Endodermal cell (in vitro differentiated cells): ENCODE measurements around the gene NUP98. TPM values are rescaled to one million over a fixed set of nuclear protein-coding genes. Genes with fewer than 3 reads are reported as not detected.

Experiments used
- DNase-seq: peaks from one replicate; pipeline ENCODE4 v3.0.0-alpha.2; 2017
- H3K27ac ChIP-seq: 2 replicates; pipeline ENCODE4 v1.5.1; 2013; ENCODE audit warnings: mild to moderate bottlenecking, low read depth, low read length, moderate library complexity
- H3K27me3 ChIP-seq: 2 replicates; pipeline ENCODE4 v1.6.1; 2013; ENCODE audit warnings: mild to moderate bottlenecking, low read length, moderate library complexity; ENCODE audit not compliant: insufficient read depth, control insufficient read depth, poor library complexity, severe bottlenecking
- H3K36me3 ChIP-seq: 2 replicates; pipeline ENCODE4 v1.7.0; 2013; ENCODE audit warnings: mild to moderate bottlenecking, low read length, moderate library complexity; ENCODE audit not compliant: control insufficient read depth, insufficient read depth
- H3K4me1 ChIP-seq: one replicate; pipeline ENCODE4 v1.7.0; 2013; ENCODE audit warnings: low read length; ENCODE audit not compliant: control insufficient read depth, insufficient read depth
- H3K4me3 ChIP-seq: 2 replicates; pipeline ENCODE4 v1.5.1; 2013; ENCODE audit warnings: mild to moderate bottlenecking, low read length, moderate library complexity
- H3K9ac ChIP-seq: 2 replicates; pipeline ENCODE4 v1.6.1; 2013; ENCODE audit warnings: mild to moderate bottlenecking, low read length, moderate library complexity; ENCODE audit not compliant: poor library complexity, severe bottlenecking; ENCODE audit errors: extremely low read depth
- H3K9me3 ChIP-seq: 2 replicates; pipeline ENCODE4 v1.6.1; 2013; ENCODE audit warnings: mild to moderate bottlenecking, low read length, moderate library complexity; ENCODE audit not compliant: control insufficient read depth
- H3K27ac Mint-ChIP-seq: 2 replicates; pipeline ENCODE4 v1.8.0; 2020; ENCODE audit warnings: mixed read lengths
- H3K27me3 Mint-ChIP-seq: 2 replicates; pipeline ENCODE4 v1.8.0; 2021; ENCODE audit warnings: mild to moderate bottlenecking, mixed read lengths; ENCODE audit not compliant: insufficient read depth
- H3K36me3 Mint-ChIP-seq: 2 replicates; pipeline ENCODE4 v1.8.0; 2020; ENCODE audit warnings: low read depth, mixed read lengths
- H3K4me1 Mint-ChIP-seq: 2 replicates; pipeline ENCODE4 v1.8.0; 2020; ENCODE audit warnings: mixed read lengths
- H3K4me3 Mint-ChIP-seq: 2 replicates; pipeline ENCODE4 v1.8.0; 2020; ENCODE audit warnings: mild to moderate bottlenecking, moderate library complexity, mixed read lengths
- H3K9me3 Mint-ChIP-seq: 2 replicates; pipeline ENCODE4 v1.8.0; 2020; ENCODE audit warnings: mild to moderate bottlenecking, mixed read lengths
- CTCF ChIP-seq: fragments of 200-600 bp; sonication (generic); conservative IDR thresholded peaks from 2 replicates; pipeline ENCODE4 v1.5.0; 2021; ENCODE audit warnings: antibody characterized with exemption, mild to moderate bottlenecking
- WGBS, 2 experiments: methylation state at CpG; one replicate each; pipeline versions ENCODE4 v1.1.5 to v1.1.7; 2013; ENCODE audit warnings: missing lambda C conversion rate in 2 of 2, mixed read lengths in 1 of 2; ENCODE audit not compliant: insufficient coverage in 1 of 2, insufficient read length in 1 of 2; 5-methylcytosine and 5-hydroxymethylcytosine counted together
- total RNA-seq, 2 donors: library from RNA; stranded (reverse); fragmentation: NEBNext Ultra II Directional in 1 of 2; extraction: Animal tissue kit (Norgen Biotek cat#: 25700) in 1 of 2; gene quantifications; 2 replicates in 1 of 2; 3 replicates in 1 of 2; pipeline ENCODE4 v1.2.1, GENCODE V29; 2021

The NUP98 gene
- total RNA-seq, 2 donors from 2014 or later, result 81.6 to 92.6 TPM

GRCh38 chr11:3707176-3707575, 90.2 kb downstream of the NUP98 start:
- Mint-ChIP-seq H3K9me3 (no peaks in the 10 kb centered on the region), H3K4me1 (peaks cover 3% of the 10 kb centered on the region), H3K27ac (no peak overlapping the region), H3K4me3 (no peak overlapping the region), H3K36me3 (peaks cover 70% of the 10 kb centered on the region), H3K27me3 (no peaks in the 10 kb centered on the region)
- Histone ChIP-seq H3K27me3 (no peaks in the 10 kb centered on the region), H3K4me1 (no peaks in the 10 kb centered on the region), H3K9ac (no peak overlapping the region), H3K4me3 (no peak overlapping the region), H3K9me3 (no peaks in the 10 kb centered on the region), H3K36me3 (peaks cover 80% of the 10 kb centered on the region), H3K27ac (no peak overlapping the region)
- no peak for TF ChIP-seq CTCF
- no peak for DNase-seq
- 84 to 100% methylated on average over 1 to 2 of the region's 2 CpGs for WGBS, 2 experiments

- Histone ChIP-seq H3K9ac (no peak overlapping the region), H3K4me1 (no peaks in the 10 kb centered on the region), H3K4me3 (no peak overlapping the region), H3K9me3 (no peaks in the 10 kb centered on the region), H3K27ac (no peak overlapping the region), H3K27me3 (no peaks in the 10 kb centered on the region), H3K36me3 (peaks cover 90% of the 10 kb centered on the region)
- no peak for TF ChIP-seq CTCF
- H3K4me3 Mint-ChIP-seq, result no peak overlapping the region
- no peaks in the 10 kb centered on the region for H3K4me1 Mint-ChIP-seq
- WGBS, 2 experiments, result 88 to 100% methylated on average over 3 of the region's 3 CpGs
- peaks cover 67% of the 10 kb centered on the region for H3K36me3 Mint-ChIP-seq
- no peaks in the 10 kb centered on the region for H3K27me3 Mint-ChIP-seq
- no peaks in the 10 kb centered on the region for H3K9me3 Mint-ChIP-seq
- H3K27ac Mint-ChIP-seq, result no peak overlapping the region
- DNase-seq, result no peak
Observed at GRCh38 chr11:3703383-3703782, 94.0 kb downstream of the NUP98 start.

GRCh38 chr11:3700910-3701309, 96.4 kb downstream of the NUP98 start:
- Histone ChIP-seq H3K36me3 (peaks cover 99% of the 10 kb centered on the region), H3K27ac (no peak overlapping the region), H3K27me3 (no peaks in the 10 kb centered on the region), H3K9me3 (no peaks in the 10 kb centered on the region), H3K4me3 (no peak overlapping the region), H3K9ac (no peak overlapping the region), H3K4me1 (no peaks in the 10 kb centered on the region)
- no peak for TF ChIP-seq CTCF
- Mint-ChIP-seq H3K36me3 (peaks cover 71% of the 10 kb centered on the region), H3K4me3 (no peak overlapping the region), H3K9me3 (no peaks in the 10 kb centered on the region), H3K27ac (no peak overlapping the region), H3K4me1 (no peaks in the 10 kb centered on the region), H3K27me3 (no peaks in the 10 kb centered on the region)
- WGBS, 2 experiments, result 80 to 100% methylated on average over 1 of the region's 2 CpGs
- DNase-seq, result no peak
